ENCODE measurements around the gene HBM. TPM values are rescaled to one million over a fixed set of nuclear protein-coding genes. Genes with fewer than 3 reads are reported as not detected.
"Not testable (repeated sequence)": the region's sequence is repeated elsewhere in the genome, so short reads cannot be mapped to it uniquely, and the experiment has no call there.

Gene HBM
- total RNA-seq, 2 donors from 2014 or later, result not detected

- DNase-seq, result no peak
- no peak for ATAC-seq
- WGBS, 2 donors, result 96 to 100% methylated on average over 4 of the region's 4 CpGs
These were observed 37.5 kb downstream of the HBM start for GRCh38 chr16:203246-203645.

GRCh38 chr16:204046-204445 lies 38.3 kb downstream of the HBM start:
- H3K4me3 ChIP-seq; intact Hi-C loops (cut with DNase I); H3K4me1 ChIP-seq; ATAC-seq; H3K9me3 ChIP-seq; H3K27me3 ChIP-seq; DNase-seq; H3K27ac ChIP-seq: not testable (repeated sequence)
- 91 to 92% methylated on average over 9 of the region's 9 CpGs for WGBS, 2 donors
- peaks cover under 1 to 36% of the 10 kb centered on the region in 2 donors for H3K36me3 ChIP-seq (replicated peaks in 1 of 2; ENCODE audit: insufficient read depth in 1 of 2, low read depth in 2 of 2)

More at GRCh38 chr16:203246-203645, 37.5 kb downstream of the HBM start:
- intact Hi-C loops (cut with DNase I), result no loop called here
- Histone ChIP-seq H3K4me1 (no peaks in the 10 kb centered on the region), H3K4me3 (no peak overlapping the region), H3K9me3 (no peaks in the 10 kb centered on the region), H3K27me3 (no peaks in the 10 kb centered on the region), H3K36me3 (replicated peaks in 1 of 2; ENCODE audit: insufficient read depth in 1 of 2, low read depth in 2 of 2) (peaks cover 8 to 44% of the 10 kb centered on the region in 2 donors), H3K27ac (no peak overlapping the region)
- TF ChIP-seq CTCF (IDR thresholded peaks at IDR 0.05) (no peak), POLR2A (IDR thresholded peaks at IDR 0.05) (no peak)

- ATAC-seq; DNase-seq; H3K4me3 ChIP-seq; intact Hi-C loops (cut with DNase I); H3K9me3 ChIP-seq; H3K4me1 ChIP-seq; H3K27me3 ChIP-seq; H3K27ac ChIP-seq: not testable (repeated sequence)
- peaks cover 0 to 19% of the 10 kb centered on the region in 2 donors for H3K36me3 ChIP-seq (replicated peaks in 1 of 2; ENCODE audit: insufficient read depth in 1 of 2, low read depth in 2 of 2)
- 90% methylated on average over 4 of the region's 4 CpGs for WGBS, 2 donors
These were observed 43.6 kb downstream of the HBM start for GRCh38 chr16:209359-209758.

DNA sequence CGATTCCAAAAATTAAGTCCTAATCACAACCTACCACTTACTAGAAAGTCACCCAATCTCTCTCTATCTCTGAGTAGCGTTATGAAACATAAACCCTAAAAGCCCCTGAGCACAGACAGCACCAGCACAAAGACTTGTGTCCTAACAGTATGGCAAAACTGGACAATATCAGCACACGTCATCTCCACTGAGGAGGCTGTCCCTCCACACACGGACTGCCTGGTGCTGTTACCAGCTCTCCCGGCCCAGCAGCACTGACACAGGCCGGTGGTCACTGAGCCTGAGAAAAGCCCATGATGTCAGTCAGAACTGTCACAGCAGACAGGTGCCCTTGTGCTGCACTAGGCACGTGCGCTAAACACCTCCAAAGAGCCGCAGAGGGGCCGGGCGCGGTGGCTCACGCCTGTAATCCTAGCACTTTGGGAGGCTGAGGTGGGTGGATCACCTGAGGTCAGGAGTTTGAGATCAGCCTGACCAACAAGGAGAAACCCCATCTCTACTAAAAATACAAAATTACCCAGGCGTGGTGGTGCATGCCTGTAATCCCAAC lies 45.9 kb downstream of the HBM start:
- DNase-seq; ATAC-seq; H3K27ac ChIP-seq; H3K9me3 ChIP-seq; H3K27me3 ChIP-seq; H3K4me1 ChIP-seq; H3K4me3 ChIP-seq; H3K36me3 ChIP-seq (replicated peaks in 1 of 2; ENCODE audit: insufficient read depth in 1 of 2, low read depth in 2 of 2); intact Hi-C loops (cut with DNase I): not testable (repeated sequence)
- WGBS, 2 donors, result 87 to 89% methylated on average over 3 to 14 of the region's 14 CpGs

- WGBS, 2 donors, result 74 to 84% methylated on average over 3 of the region's 3 CpGs
These were observed 47.2 kb downstream of the HBM start for GRCh38 chr16:212999-213398.

More at GRCh38 chr16:212999-213398, 47.2 kb downstream of the HBM start:
- no peak for ATAC-seq
- peaks cover 0 to 2% of the 10 kb centered on the region in 2 donors for H3K36me3 ChIP-seq (replicated peaks in 1 of 2; ENCODE audit: insufficient read depth in 1 of 2, low read depth in 2 of 2)
- no peaks in the 10 kb centered on the region for H3K27me3 ChIP-seq
- H3K27ac ChIP-seq, result no peak overlapping the region
- no peaks in the 10 kb centered on the region for H3K4me1 ChIP-seq
- H3K4me3 ChIP-seq, result no peak overlapping the region
- no peaks in the 10 kb centered on the region for H3K9me3 ChIP-seq
- no peak for TF ChIP-seq POLR2A (IDR thresholded peaks at IDR 0.05)
- no peak for TF ChIP-seq CTCF (IDR thresholded peaks at IDR 0.05)
- intact Hi-C loops (cut with DNase I), result no loop called here
- DNase-seq, result no peak

Small RNA genes lying within 50 kb of the gene (small RNA-seq; reads per million reads assigned to genes)
- gene RF00019, result not detected

Other genes starting within 250 kb of the HBM start
- gene POLR3K, start 112.4 kb upstream of the HBM start, total RNA-seq, result 1 to 10 TPM; 2.6 to 5.6 TPM
- 10 to 100 TPM; 13.2 to 13.5 TPM for gene SNRNP25, start 112.2 kb upstream of the HBM start, total RNA-seq
- gene RHBDF1, start 93.3 kb upstream of the HBM start, total RNA-seq, result 10 to 100 TPM; 16.3 to 27.7 TPM
- gene MPG, start 87.8 kb upstream of the HBM start, total RNA-seq, result 10 to 100 TPM; 65.6 to 66.9 TPM
- gene NPRL3, start 27.3 kb upstream of the HBM start, total RNA-seq, result 10 to 100 TPM; 10.6 to 23.7 TPM
- gene HBZ, start 13.3 kb upstream of the HBM start, total RNA-seq, result not detected
- 10 to 100 TPM in 1 of 2 donors, 1 to 10 TPM in 1; 6.0 to 23.4 TPM for gene HBA2, start 6.9 kb downstream of the HBM start, total RNA-seq
- not detected for gene HBA1, start 10.7 kb downstream of the HBM start, total RNA-seq
- not detected for gene HBQ1, start 14.5 kb downstream of the HBM start, total RNA-seq
- gene LUC7L, start 63.5 kb downstream of the HBM start, total RNA-seq, result 100 to 1,000 TPM; 106 to 162 TPM
- 10 to 100 TPM; 44.2 to 50.8 TPM for gene FAM234A, start 68.8 kb downstream of the HBM start, total RNA-seq
- gene RGS11, start 110.0 kb downstream of the HBM start, total RNA-seq, result 10 to 100 TPM; 15.6 to 95.9 TPM
- gene ARHGDIG, start 114.6 kb downstream of the HBM start, total RNA-seq, result 100 to 1,000 TPM; 102 to 140 TPM
- gene PDIA2, start 117.2 kb downstream of the HBM start, total RNA-seq, result 1,000 to 10,000 TPM in 1 of 2 donors, 100 to 1,000 TPM in 1; 517 to 2,271 TPM
- gene AXIN1, start 186.7 kb downstream of the HBM start, total RNA-seq, result 10 to 100 TPM; 14.8 TPM
- 10 to 100 TPM; 22.1 to 31.0 TPM for gene MRPL28, start 204.6 kb downstream of the HBM start, total RNA-seq
- 100 to 1,000 TPM in 1 of 2 donors, 10 to 100 TPM in 1; 83.8 to 113 TPM for gene PGAP6, start 216.0 kb downstream of the HBM start, total RNA-seq
- 10 to 100 TPM; 20.2 to 33.0 TPM for gene NME4, start 231.2 kb downstream of the HBM start, total RNA-seq
- gene DECR2, start 235.9 kb downstream of the HBM start, total RNA-seq, result 10 to 100 TPM; 38.9 to 41.2 TPM

All from body of pancreas (tissue), 4 donors.